ENCODE results near the gene GPR26.

The GPR26 gene

DNA sequence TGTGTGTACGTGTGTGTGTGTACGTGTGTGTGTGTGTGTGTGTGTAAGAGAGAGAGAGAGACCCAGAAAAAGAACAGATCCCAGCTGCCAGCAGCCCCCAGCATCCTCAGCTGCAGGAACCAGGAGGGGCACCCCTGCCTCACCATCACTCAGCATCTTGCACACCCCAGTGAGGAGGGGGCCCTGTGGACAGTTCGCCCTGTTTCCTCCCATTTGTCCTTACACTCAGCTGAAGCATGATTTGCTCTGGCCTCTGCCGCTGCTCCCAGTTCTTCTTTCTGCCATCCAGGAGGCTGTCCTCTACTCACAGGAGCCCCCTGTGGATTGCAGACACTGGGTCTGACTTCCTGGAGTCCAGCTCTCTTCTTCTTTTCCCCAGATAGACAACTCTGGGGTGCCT lies 9.7 kb downstream of the GPR26 start:
- in situ Hi-C loops (cut with MboI; ENCODE audit: low sequenced_read_pairs, unreplicated experiment): no loop called here
- DNase-seq (ENCODE audit: low spot score): no peak
- TF ChIP-seq CTCF (IDR thresholded peaks at IDR 0.05; ENCODE audit: borderline replicate concordance, control extremely low read depth, extremely low read depth, insufficient read depth, missing control alignments): no peak

DNA sequence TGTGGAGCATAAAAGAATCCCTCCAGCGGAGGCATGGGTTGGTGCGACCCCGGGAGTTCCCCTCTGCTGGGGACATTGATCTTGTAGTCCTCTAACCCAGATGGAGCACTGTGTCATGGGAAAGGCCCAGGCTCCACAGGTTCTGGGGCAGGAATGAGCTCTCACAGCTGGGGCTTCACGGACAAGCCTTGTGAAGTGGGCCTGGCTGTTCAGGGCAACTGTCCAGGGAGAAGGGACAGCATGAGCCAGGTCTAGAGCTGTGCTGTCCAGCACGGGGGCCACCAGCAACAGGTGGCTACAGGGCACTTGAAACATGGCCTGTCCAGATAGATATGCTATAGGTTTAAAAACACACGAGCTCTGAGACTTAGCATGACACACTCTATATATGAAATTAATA lies 11.4 kb downstream of the GPR26 start:
- no peak for DNase-seq (ENCODE audit: low spot score)
- in situ Hi-C loops (cut with MboI; ENCODE audit: low sequenced_read_pairs, unreplicated experiment): no loop called here

DNA sequence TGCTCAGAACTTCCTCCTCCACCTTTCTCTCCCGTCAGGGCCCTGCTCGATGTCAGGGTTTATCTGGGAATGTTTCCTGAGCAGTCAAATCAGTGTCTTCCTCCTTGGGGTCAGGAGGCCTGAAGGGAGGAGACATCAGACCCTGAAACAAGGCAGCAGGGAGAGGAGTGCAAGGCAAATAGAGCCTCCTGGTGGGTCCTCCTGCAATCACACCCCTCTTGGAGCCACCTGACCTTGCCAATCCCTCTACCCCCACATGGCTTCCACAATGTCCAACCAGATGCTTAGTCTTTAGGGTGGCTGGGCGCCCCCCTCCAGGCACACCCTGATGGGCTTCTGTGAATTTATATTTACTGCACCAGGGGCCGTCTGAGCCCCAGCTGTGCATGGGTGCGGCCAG lies 12.2 kb downstream of the GPR26 start:
- in situ Hi-C loops (cut with MboI; ENCODE audit: low sequenced_read_pairs, unreplicated experiment): no loop called here
- DNase-seq (ENCODE audit: low spot score): no peak
- no peak for TF ChIP-seq CTCF (IDR thresholded peaks at IDR 0.05; ENCODE audit: borderline replicate concordance, control extremely low read depth, extremely low read depth, insufficient read depth, missing control alignments)

More for the DNA sequence above, 11.4 kb downstream of the GPR26 start:
- TF ChIP-seq CTCF (IDR thresholded peaks at IDR 0.05; ENCODE audit: borderline replicate concordance, control extremely low read depth, extremely low read depth, insufficient read depth, missing control alignments): no peak

GRCh38 chr10:123681285-123681684 lies 15.1 kb downstream of the GPR26 start:
- no peak for TF ChIP-seq CTCF (IDR thresholded peaks at IDR 0.05; ENCODE audit: borderline replicate concordance, control extremely low read depth, extremely low read depth, insufficient read depth, missing control alignments)
- no peak for DNase-seq (ENCODE audit: low spot score)
- in situ Hi-C loops (cut with MboI; ENCODE audit: low sequenced_read_pairs, unreplicated experiment): no loop called here

GRCh38 chr10:123682477-123682876 lies 16.3 kb downstream of the GPR26 start:
- no peak for TF ChIP-seq CTCF (IDR thresholded peaks at IDR 0.05; ENCODE audit: borderline replicate concordance, control extremely low read depth, extremely low read depth, insufficient read depth, missing control alignments)
- in situ Hi-C loops (cut with MboI; ENCODE audit: low sequenced_read_pairs, unreplicated experiment): no loop called here
- DNase-seq (ENCODE audit: low spot score): no peak

DNA sequence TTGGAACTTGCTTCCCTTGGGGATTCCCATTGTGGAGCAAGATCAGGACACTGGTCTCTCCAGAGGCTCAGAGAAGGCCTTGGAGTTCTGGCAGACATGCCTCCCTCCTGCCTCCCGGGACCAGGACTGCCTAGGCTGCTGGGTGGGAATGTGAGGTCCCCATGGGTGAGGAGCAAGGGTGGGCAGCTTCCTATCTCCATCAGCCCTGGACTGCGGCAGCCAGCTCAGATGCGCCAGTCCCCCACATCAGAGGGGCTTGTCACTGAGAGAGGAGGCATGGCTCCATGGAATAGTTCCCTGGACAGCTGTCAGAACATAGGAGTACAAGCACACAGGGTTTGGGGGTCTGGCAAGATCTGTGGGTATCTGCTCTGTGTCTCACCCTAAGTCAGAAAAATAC lies 17.3 kb downstream of the GPR26 start:
- no peak for TF ChIP-seq CTCF (IDR thresholded peaks at IDR 0.05; ENCODE audit: borderline replicate concordance, control extremely low read depth, extremely low read depth, insufficient read depth, missing control alignments)
- no peak for DNase-seq (ENCODE audit: low spot score)
- in situ Hi-C loops (cut with MboI; ENCODE audit: low sequenced_read_pairs, unreplicated experiment): no loop called here

DNA sequence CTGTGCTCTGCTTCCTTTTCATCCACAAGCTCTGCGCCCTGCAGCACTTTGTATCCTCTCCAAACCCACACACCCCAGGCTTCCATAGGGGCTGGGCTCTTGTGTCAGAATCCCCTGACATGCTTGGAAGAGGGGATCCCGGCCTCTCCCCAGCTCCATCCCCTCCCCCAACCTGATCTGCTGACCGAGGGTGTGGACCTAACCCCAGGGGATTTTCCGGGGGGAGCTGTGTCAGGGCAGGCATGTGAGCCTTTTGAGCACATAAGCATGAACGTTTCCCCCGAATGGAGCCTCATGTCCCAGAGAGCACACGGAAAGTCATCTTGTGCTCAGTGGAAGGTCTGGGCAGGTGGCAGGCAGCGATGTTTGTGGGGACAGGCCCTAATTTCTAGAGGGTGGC lies 17.7 kb downstream of the GPR26 start:
- in situ Hi-C loops (cut with MboI; ENCODE audit: low sequenced_read_pairs, unreplicated experiment): no loop called here
- no peak for DNase-seq (ENCODE audit: low spot score)
- TF ChIP-seq CTCF (IDR thresholded peaks at IDR 0.05; ENCODE audit: borderline replicate concordance, control extremely low read depth, extremely low read depth, insufficient read depth, missing control alignments): no peak

Data from GM13976 (cell line).